ENCODE measurements around the gene MFGE8.

DNA sequence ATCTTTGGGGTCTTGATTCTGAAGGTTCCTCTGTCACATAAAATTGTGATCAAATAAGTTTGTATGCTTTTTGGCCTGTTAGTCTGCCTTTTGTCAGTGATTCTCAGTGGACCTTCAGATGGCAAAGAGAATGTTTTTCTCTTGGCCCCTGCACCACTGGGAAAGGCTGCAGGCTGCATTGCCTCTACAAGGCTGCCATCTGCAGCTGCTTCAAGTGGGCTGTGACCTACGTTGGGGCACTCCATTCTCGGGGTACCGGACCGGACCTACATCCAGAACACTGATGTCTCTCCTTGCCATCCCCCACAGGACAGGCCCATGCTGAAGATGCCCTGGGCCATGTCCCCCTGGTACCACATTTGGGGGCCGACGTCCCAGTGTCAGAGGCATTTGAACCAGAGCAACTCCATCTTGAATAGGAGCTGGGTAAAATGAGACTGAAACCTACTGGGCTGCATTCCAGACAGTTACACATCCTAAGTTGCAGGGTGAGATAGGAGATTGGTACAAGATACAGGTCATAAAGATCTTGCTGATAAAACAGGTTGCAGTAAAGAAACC is 37.5 kb upstream of the MFGE8 start:
- no peak for TF ChIP-seq POLR2AphosphoS5 (IDR thresholded peaks at IDR 0.05; ENCODE audit: insufficient read depth in 1 of 2, low read depth in 1 of 2)
- TF ChIP-seq, protein P1, sequence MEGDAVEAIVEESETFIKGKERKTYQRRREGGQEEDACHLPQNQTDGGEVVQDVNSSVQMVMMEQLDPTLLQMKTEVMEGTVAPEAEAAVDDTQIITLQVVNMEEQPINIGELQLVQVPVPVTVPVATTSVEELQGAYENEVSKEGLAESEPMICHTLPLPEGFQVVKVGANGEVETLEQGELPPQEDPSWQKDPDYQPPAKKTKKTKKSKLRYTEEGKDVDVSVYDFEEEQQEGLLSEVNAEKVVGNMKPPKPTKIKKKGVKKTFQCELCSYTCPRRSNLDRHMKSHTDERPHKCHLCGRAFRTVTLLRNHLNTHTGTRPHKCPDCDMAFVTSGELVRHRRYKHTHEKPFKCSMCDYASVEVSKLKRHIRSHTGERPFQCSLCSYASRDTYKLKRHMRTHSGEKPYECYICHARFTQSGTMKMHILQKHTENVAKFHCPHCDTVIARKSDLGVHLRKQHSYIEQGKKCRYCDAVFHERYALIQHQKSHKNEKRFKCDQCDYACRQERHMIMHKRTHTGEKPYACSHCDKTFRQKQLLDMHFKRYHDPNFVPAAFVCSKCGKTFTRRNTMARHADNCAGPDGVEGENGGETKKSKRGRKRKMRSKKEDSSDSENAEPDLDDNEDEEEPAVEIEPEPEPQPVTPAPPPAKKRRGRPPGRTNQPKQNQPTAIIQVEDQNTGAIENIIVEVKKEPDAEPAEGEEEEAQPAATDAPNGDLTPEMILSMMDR (IDR thresholded peaks at IDR 0.05) = no peak
